Tibial nerve (tissue), 4 donors: ENCODE data around the gene POLL. TPM values are rescaled to one million over a fixed set of nuclear protein-coding genes. Genes with fewer than 3 reads are reported as not detected.

Experiments
- DNase-seq, 2 donors: peaks; one replicate each; pipeline ENCODE4 v3.0.0-alpha.2; 2019; ENCODE audit warnings: low spot score in 2 of 2
- H3K27ac ChIP-seq, 4 donors: fragments of 200-600 bp; sonication (generic) in 3 of 4; one replicate each; pipeline ENCODE4 v1.5.1; 2017 to 2019; ENCODE audit warnings: mild to moderate bottlenecking in 1 of 4
- H3K27me3 ChIP-seq, 2 donors: fragments of 200-600 bp; sonication (generic) in 1 of 2; one replicate each; pipeline versions ENCODE4 v1.5.1 to v1.6.0; 2017 to 2019
- H3K36me3 ChIP-seq, 3 donors: fragments of 200-600 bp; sonication (generic); one replicate each; pipeline ENCODE4 v1.5.1; 2018 to 2019
- H3K4me1 ChIP-seq, 4 donors: fragments of 200-600 bp; sonication (generic) in 3 of 4; one replicate each; pipeline ENCODE4 v1.5.1; 2017 to 2019
- H3K4me3 ChIP-seq, 4 donors: fragments of 200-600 bp; sonication (generic) in 3 of 4; one replicate each; pipeline ENCODE4 v1.5.1; 2017 to 2019; ENCODE audit warnings: mild to moderate bottlenecking in 1 of 4, moderate library complexity in 1 of 4
- H3K9me3 ChIP-seq, 4 donors: fragments of 200-600 bp; sonication (generic) in 3 of 4; one replicate each; pipeline ENCODE4 v1.5.1; 2017 to 2019
- CTCF ChIP-seq, 5 experiments: fragments of 200-600 bp in 3 of 5; fragments of 450-650 bp in 2 of 5; sonication (generic) in 3 of 5; IDR thresholded peaks; one replicate each; pipeline ENCODE4 v1.5.1; 2016 to 2019; ENCODE audit warnings: antibody characterized with exemption in 5 of 5, mild to moderate bottlenecking in 3 of 5, moderate library complexity in 2 of 5
- EP300 ChIP-seq, 2 donors: sonication (generic); formaldehyde crosslinking; IDR thresholded peaks; one replicate each; pipeline ENCODE4 v1.6.1; 2017; ENCODE audit warnings: antibody characterized with exemption in 2 of 2, mild to moderate bottlenecking in 1 of 2
- POLR2A ChIP-seq, 2 donors: fragments of 450-650 bp; IDR thresholded peaks; one replicate each; pipeline ENCODE4 v1.6.1; 2017; ENCODE audit warnings: antibody characterized with exemption in 2 of 2, mild to moderate bottlenecking in 2 of 2, moderate library complexity in 2 of 2
- WGBS, 2 donors: methylation state at CpG; one replicate each; pipeline ENCODE4 v1.1.5; 2018; 5-methylcytosine and 5-hydroxymethylcytosine counted together
- small RNA-seq: library from RNA; depleted of rRNA; stranded (forward); fragments of <200 nt; gene quantifications from one replicate; pipeline ENCODE3, GENCODE V24; 2016
- total RNA-seq, 4 donors: library from RNA; depleted of rRNA; stranded (reverse); fragments of >200 nt; gene quantifications; one replicate each; pipeline ENCODE4 v1.1.0, GENCODE V29; 2016

Gene POLL
- total RNA-seq, 4 donors from 2014 or later: 27.8 to 45.7 (median 35.8) TPM

GRCh38 chr10:101529725-101530553 is 58.1 kb downstream of the POLL start:
- TF ChIP-seq CTCF (IDR thresholded peaks at IDR 0.05) (no peak), EP300 (IDR thresholded peaks at IDR 0.05) (no peak), POLR2A (IDR thresholded peaks at IDR 0.05) (no peak)
- Histone ChIP-seq H3K27ac (no peak overlapping the region), H3K27me3 (no peaks in the 10 kb centered on the region), H3K4me1 (no peaks in the 10 kb centered on the region), H3K4me3 (no peak overlapping the region), H3K9me3 (no peaks in the 10 kb centered on the region), H3K36me3 (peaks cover 0 to 46% (median 0%) of the 10 kb centered on the region in 3 donors)
- DNase-seq: no peak
- WGBS, 2 donors: 64 to 66% methylated on average over 4 of the region's 4 CpGs

GRCh38 chr10:101529207-101529606 is 58.9 kb downstream of the POLL start:
- Histone ChIP-seq H3K4me3 (no peak overlapping the region), H3K27ac (no peak overlapping the region), H3K4me1 (no peaks in the 10 kb centered on the region), H3K9me3 (no peaks in the 10 kb centered on the region), H3K36me3 (peaks cover 0 to 40% (median 0%) of the 10 kb centered on the region in 3 donors), H3K27me3 (no peaks in the 10 kb centered on the region)
- TF ChIP-seq POLR2A (IDR thresholded peaks at IDR 0.05): no peak
- TF ChIP-seq EP300 (IDR thresholded peaks at IDR 0.05): no peak
- TF ChIP-seq CTCF (IDR thresholded peaks at IDR 0.05): no peak
- no peak for DNase-seq
- 62 to 66% methylated on average over 1 of the region's 1 CpG for WGBS, 2 donors

Small RNA genes lying within 50 kb of the gene (small RNA-seq; reads per million reads assigned to genes)
- gene MIR3158-1 (not detected), gene RNU6-1165P (not detected)

Other genes starting within 250 kb of the POLL start
- gene BTRC, start 234.1 kb downstream of the POLL start, total RNA-seq: 10 to 100 TPM in 1 of 4 donors, 1 to 10 TPM in 3; 7.9 to 14.2 (median 8.8) TPM
- 10 to 100 TPM in 2 of 4 donors, 1 to 10 TPM in 2; 6.0 to 28.5 (median 16.3) TPM for gene DPCD, start 64 bp upstream of the POLL start, total RNA-seq
- gene FBXW4, start 106.9 kb upstream of the POLL start, total RNA-seq: 10 to 100 TPM; 57.0 to 84.8 (median 65.2) TPM
- not detected for gene FGF8, start 187.9 kb upstream of the POLL start, total RNA-seq
- 10 to 100 TPM; 17.5 to 47.7 (median 30.1) TPM for gene NPM3, start 195.2 kb upstream of the POLL start, total RNA-seq
- gene OGA, start 230.2 kb upstream of the POLL start, total RNA-seq: 100 to 1,000 TPM; 206 to 249 (median 224) TPM